Fibroblast of villous mesenchyme (primary cell): Measurements from ENCODE around the gene ZNF699. TPM values are rescaled to one million over a fixed set of nuclear protein-coding genes. Genes with fewer than 3 reads are reported as not detected.
"Not testable (repeated sequence)": the region's sequence is repeated elsewhere in the genome, so short reads cannot be mapped to it uniquely, and the experiment has no call there.

Source experiments
- DNase-seq: peaks from one replicate; pipeline ENCODE4 v3.0.0-alpha.2; 2010; ENCODE audit warnings: low read depth
- H3K4me3 ChIP-seq: 2 replicates; pipeline ENCODE4 v1.5.1; 2011; ENCODE audit warnings: low read depth, mild to moderate bottlenecking, low read length
- total RNA-seq: library from RNA; depleted of rRNA; stranded (reverse); fragments of >200 nt; gene quantifications from 2 replicates; pipeline ENCODE4 v1.2.3, GENCODE V29; 2012
- TF ChIP-seq, protein P1 (sequence below): IDR thresholded peaks from 2 replicates; pipeline ENCODE4 v1.5.1; 2012; ENCODE audit warnings: low read depth, mild to moderate bottlenecking, low read length; ENCODE audit not compliant: insufficient read depth

ZNF699 gene
- total RNA-seq, 1 donor, result 11.7 TPM

GRCh38 chr19:9345005-9345404 lies 35.4 kb upstream of the ZNF699 start:
- no peak for DNase-seq
- TF ChIP-seq, protein P1, sequence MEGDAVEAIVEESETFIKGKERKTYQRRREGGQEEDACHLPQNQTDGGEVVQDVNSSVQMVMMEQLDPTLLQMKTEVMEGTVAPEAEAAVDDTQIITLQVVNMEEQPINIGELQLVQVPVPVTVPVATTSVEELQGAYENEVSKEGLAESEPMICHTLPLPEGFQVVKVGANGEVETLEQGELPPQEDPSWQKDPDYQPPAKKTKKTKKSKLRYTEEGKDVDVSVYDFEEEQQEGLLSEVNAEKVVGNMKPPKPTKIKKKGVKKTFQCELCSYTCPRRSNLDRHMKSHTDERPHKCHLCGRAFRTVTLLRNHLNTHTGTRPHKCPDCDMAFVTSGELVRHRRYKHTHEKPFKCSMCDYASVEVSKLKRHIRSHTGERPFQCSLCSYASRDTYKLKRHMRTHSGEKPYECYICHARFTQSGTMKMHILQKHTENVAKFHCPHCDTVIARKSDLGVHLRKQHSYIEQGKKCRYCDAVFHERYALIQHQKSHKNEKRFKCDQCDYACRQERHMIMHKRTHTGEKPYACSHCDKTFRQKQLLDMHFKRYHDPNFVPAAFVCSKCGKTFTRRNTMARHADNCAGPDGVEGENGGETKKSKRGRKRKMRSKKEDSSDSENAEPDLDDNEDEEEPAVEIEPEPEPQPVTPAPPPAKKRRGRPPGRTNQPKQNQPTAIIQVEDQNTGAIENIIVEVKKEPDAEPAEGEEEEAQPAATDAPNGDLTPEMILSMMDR, result no peak
- H3K4me3 ChIP-seq, result no peak overlapping the region

GRCh38 chr19:9342610-9343304 lies 33.1 kb upstream of the ZNF699 start:
- TF ChIP-seq, protein P1, result no peak
- no peak overlapping the region for H3K4me3 ChIP-seq
- DNase-seq, result no peak

GRCh38 chr19:9329999-9330398 lies 20.4 kb upstream of the ZNF699 start:
- DNase-seq, result no peak
- TF ChIP-seq, protein P1, result no peak
- H3K4me3 ChIP-seq, result no peak overlapping the region

DNA sequence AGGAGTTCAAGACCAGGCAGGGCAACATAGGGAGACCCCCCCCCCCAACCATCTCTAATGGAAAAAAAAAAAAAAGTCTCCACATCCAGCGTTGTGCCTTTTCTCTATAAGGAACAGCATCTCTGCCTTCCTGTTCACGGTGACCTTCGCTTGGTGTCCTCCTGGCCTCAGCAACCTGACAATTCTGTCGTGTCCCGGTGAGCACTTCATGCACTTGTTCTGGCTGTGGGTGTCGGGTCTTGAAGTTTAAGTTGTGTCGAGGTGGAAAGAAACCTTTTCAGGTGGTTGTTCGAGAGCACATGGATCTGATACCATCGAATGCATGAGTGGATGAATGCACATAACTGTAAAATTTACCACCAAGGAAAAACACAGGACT lies 14.9 kb upstream of the ZNF699 start:
- H3K4me3 ChIP-seq, result peak overlapping the region; percentile 82
- DNase-seq, result no peak
- TF ChIP-seq, protein P1, result no peak

- H3K4me3 ChIP-seq, result peak within 1 kb of the TSS; percentile 82
- TF ChIP-seq, protein P1, result peak; percentile 42
- peak; percentile 97 for DNase-seq
Observed at GRCh38 chr19:9323919-9324583, 14.4 kb upstream of the ZNF699 start, which contains the start of gene ZNF559. ZNF559 (plus strand) TSS chr19:9324179; CDS start chr19:9338550, 14,371 bp downstream.

DNA sequence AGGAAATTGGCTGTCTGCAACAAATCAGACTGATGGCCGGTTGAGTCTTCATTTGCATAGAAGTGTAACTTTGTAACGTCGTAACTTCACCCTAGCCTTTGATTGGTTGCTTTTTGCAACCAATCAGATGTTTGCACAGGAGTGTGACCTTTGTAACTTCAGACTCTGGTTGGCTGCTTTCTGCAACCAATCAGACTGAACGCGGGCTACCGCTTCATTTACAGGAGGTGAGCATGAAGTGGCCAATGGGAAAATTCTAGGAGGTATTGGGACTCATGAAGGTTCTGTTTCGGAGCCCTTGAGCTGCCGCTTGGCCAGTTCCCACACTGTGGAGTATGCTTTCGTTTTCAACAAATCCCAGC lies 13.9 kb upstream of the ZNF699 start:
- DNase-seq, result peak; percentile 82
- H3K4me3 ChIP-seq, result peak overlapping the region; percentile 82
- TF ChIP-seq, protein P1, result no peak

DNA sequence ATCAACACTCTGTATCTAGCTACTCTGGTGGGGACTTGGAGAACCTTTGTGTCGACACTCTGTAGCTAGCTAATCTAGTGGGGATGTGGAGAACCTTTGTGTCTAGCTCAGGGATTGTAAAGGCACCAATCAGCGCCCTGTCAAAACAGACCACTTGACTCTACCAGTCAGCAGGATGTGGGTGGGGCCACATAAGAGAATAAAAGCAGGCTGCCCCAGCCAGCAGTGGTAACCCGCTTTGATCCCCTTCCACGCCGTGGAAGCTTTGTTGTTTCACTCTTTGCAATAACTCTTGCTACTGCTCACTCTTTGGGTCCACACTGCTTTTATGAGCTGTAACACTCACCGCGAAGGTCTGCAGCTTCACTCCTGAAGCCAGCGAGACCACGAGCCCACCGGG lies 12.6 kb upstream of the ZNF699 start:
- H3K4me3 ChIP-seq, DNase-seq: not testable (repeated sequence)

GRCh38 chr19:9321756-9322155 lies 12.1 kb upstream of the ZNF699 start:
- not testable (repeated sequence) for H3K4me3 ChIP-seq, DNase-seq
